ENCODE measurements around the gene PARVB. TPM values are rescaled to one million over a fixed set of nuclear protein-coding genes. Genes with fewer than 3 reads are reported as not detected.

Gene PARVB
- total and polyA plus RNA-seq, 9 of the 15 experiments (the other 6 are each of a cell fraction or from before 2014, with no cell fraction given), result 1.1 to 59.2 (median 29.2) TPM

DNA sequence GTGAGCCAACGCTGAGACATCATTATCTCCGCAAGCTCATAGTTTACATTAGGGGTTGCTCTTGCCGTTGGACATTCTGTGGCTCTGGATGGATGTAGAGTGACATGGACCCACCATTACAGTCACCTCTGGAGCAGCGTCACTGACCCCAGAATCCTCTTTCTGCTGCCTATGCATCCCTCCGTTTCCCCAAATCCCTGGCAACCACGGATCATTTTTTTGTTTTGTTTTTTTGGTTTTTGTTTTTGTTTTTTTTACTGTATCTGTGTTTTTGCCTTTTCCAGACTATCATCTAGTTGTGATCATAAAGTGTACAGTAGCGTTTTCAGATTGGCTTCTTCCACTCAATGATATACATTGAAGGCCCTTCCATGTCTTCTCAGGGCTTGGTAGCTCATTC lies 4.0 kb downstream of the PARVB start:
- Histone ChIP-seq H3K27me3 (ENCODE audit: control insufficient read depth in 2 of 2, insufficient read depth in 2 of 2, low read length in 2 of 2) (no peaks in the 10 kb centered on the region), H3K4me1 (replicated peaks in 1 of 2; ENCODE audit: control insufficient read depth in 2 of 2, insufficient read depth in 2 of 2, low read length in 2 of 2) (peaks cover 27 to 44% of the 10 kb centered on the region in 2 experiments), H3K4me3 (no peak overlapping the region), H4K20me1 (replicated peaks; ENCODE audit: control insufficient read depth, insufficient read depth, low read length) (no peaks in the 10 kb centered on the region), H3K36me3 (ENCODE audit: control insufficient read depth, insufficient read depth, low read length) (peaks cover 10% of the 10 kb centered on the region; the same call in 2 of the 3 replicates), H3K4me2 (ENCODE audit: insufficient read depth, low read length) (no peak overlapping the region), H3K9me3 (replicated peaks; ENCODE audit: control insufficient read depth, insufficient read depth, low read depth, low read length) (no peaks in the 10 kb centered on the region), H2AFZ (ENCODE audit: low read depth, low read length) (no peak overlapping the region), H3K79me2 (ENCODE audit: control insufficient read depth, insufficient read depth, low read length) (peaks cover 91% of the 10 kb centered on the region), H3K27ac (ENCODE audit: extremely low read depth, low read depth, low read length) (no peak overlapping the region), H3K9me1 (ENCODE audit: control insufficient read depth, insufficient read depth, low read length) (peaks cover 6% of the 10 kb centered on the region), H3K9ac (ENCODE audit: insufficient read depth in 1 of 2, low read depth in 2 of 2, low read length in 2 of 2) (no peak overlapping the region)
- CTCF ChIA-PET (ENCODE audit: low intra/inter-chr PET ratio), result no interaction called here
- 53% methylated on average over 7 of the region's 7 CpGs for WGBS (ENCODE audit: insufficient coverage, low coverage, missing lambda C conversion rate)
- no TSS peak for BruUV-seq (replicated peaks)
- in situ Hi-C loops (cut with MboI), result no loop called here
- ATAC-seq (no peak), FAIRE-seq (no peak), DNase-seq (ENCODE audit: extremely low read depth in 1 of 4, low spot score in 3 of 4) (no peak)
- intact Hi-C loops (cut with micrococcal nuclease), result no loop called here
- POLR2A ChIA-PET, result interaction anchor here (3.1 kb wide), 1 partner anchor 10 kb away, joined by 13 read pairs; no protein-coding TSS in a partner anchor
- TF ChIP-seq, protein P1, sequence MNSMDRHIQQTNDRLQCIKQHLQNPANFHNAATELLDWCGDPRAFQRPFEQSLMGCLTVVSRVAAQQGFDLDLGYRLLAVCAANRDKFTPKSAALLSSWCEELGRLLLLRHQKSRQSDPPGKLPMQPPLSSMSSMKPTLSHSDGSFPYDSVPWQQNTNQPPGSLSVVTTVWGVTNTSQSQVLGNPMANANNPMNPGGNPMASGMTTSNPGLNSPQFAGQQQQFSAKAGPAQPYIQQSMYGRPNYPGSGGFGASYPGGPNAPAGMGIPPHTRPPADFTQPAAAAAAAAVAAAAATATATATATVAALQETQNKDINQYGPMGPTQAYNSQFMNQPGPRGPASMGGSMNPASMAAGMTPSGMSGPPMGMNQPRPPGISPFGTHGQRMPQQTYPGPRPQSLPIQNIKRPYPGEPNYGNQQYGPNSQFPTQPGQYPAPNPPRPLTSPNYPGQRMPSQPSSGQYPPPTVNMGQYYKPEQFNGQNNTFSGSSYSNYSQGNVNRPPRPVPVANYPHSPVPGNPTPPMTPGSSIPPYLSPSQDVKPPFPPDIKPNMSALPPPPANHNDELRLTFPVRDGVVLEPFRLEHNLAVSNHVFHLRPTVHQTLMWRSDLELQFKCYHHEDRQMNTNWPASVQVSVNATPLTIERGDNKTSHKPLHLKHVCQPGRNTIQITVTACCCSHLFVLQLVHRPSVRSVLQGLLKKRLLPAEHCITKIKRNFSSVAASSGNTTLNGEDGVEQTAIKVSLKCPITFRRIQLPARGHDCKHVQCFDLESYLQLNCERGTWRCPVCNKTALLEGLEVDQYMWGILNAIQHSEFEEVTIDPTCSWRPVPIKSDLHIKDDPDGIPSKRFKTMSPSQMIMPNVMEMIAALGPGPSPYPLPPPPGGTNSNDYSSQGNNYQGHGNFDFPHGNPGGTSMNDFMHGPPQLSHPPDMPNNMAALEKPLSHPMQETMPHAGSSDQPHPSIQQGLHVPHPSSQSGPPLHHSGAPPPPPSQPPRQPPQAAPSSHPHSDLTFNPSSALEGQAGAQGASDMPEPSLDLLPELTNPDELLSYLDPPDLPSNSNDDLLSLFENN (IDR thresholded peaks at IDR 0.05; ENCODE audit: low read depth in 2 of 2, low read length in 2 of 2), result no peak
- no peak for TF ChIP-seq PYGO2 (tag; IDR thresholded peaks at IDR 0.05)
- TF ChIP-seq TCFL5 (CRISPR knock-in tag; conservative IDR thresholded peaks at IDR 0.05), result no peak
- TF ChIP-seq, protein P2, sequence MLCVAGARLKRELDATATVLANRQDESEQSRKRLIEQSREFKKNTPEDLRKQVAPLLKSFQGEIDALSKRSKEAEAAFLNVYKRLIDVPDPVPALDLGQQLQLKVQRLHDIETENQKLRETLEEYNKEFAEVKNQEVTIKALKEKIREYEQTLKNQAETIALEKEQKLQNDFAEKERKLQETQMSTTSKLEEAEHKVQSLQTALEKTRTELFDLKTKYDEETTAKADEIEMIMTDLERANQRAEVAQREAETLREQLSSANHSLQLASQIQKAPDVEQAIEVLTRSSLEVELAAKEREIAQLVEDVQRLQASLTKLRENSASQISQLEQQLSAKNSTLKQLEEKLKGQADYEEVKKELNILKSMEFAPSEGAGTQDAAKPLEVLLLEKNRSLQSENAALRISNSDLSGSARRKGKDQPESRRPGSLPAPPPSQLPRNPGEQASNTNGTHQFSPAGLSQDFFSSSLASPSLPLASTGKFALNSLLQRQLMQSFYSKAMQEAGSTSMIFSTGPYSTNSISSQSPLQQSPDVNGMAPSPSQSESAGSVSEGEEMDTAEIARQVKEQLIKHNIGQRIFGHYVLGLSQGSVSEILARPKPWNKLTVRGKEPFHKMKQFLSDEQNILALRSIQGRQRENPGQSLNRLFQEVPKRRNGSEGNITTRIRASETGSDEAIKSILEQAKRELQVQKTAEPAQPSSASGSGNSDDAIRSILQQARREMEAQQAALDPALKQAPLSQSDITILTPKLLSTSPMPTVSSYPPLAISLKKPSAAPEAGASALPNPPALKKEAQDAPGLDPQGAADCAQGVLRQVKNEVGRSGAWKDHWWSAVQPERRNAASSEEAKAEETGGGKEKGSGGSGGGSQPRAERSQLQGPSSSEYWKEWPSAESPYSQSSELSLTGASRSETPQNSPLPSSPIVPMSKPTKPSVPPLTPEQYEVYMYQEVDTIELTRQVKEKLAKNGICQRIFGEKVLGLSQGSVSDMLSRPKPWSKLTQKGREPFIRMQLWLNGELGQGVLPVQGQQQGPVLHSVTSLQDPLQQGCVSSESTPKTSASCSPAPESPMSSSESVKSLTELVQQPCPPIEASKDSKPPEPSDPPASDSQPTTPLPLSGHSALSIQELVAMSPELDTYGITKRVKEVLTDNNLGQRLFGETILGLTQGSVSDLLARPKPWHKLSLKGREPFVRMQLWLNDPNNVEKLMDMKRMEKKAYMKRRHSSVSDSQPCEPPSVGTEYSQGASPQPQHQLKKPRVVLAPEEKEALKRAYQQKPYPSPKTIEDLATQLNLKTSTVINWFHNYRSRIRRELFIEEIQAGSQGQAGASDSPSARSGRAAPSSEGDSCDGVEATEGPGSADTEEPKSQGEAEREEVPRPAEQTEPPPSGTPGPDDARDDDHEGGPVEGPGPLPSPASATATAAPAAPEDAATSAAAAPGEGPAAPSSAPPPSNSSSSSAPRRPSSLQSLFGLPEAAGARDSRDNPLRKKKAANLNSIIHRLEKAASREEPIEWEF (CRISPR knock-in tag; IDR thresholded peaks at IDR 0.05), result no peak
- TF ChIP-seq MTA3 (IDR thresholded peaks at IDR 0.05; ENCODE audit: borderline replicate concordance), result no peak
- TF ChIP-seq BRF1 (IDR thresholded peaks at IDR 0.05; ENCODE audit: borderline replicate concordance, extremely low read depth, insufficient read length), result no peak
- no peak for TF ChIP-seq CAMTA2 (CRISPR knock-in tag; conservative IDR thresholded peaks at IDR 0.05)
- TF ChIP-seq ZNF3 (CRISPR knock-in tag; IDR thresholded peaks at IDR 0.05), result no peak
- TF ChIP-seq CREBBP (IDR thresholded peaks at IDR 0.05; ENCODE audit: low read depth, low read length), result no peak
